Thymus (tissue), 11 donors: ENCODE data around the gene ODF2. TPM values are rescaled to one million over a fixed set of nuclear protein-coding genes. Genes with fewer than 3 reads are reported as not detected.
"Not testable (repeated sequence)": the region's sequence is repeated elsewhere in the genome, so short reads cannot be mapped to it uniquely, and the experiment has no call there.

Experiments
- DNase-seq, 9 donors: peaks; one replicate each; pipeline ENCODE4 v3.0.0-alpha.2; 2013; ENCODE audit warnings: low spot score in 9 of 9, low read depth in 6 of 9, missing footprints in 1 of 9
- H3K27ac ChIP-seq, 2 donors: one replicate each; pipeline ENCODE4 v1.5.1; 2013; ENCODE audit warnings: control low read depth in 1 of 2, low read depth in 1 of 2, low read length in 1 of 2, mild to moderate bottlenecking in 1 of 2, moderate library complexity in 1 of 2
- H3K27me3 ChIP-seq, 2 donors: one replicate each; pipeline ENCODE4 v1.5.1; 2013; ENCODE audit warnings: low read length in 1 of 2; ENCODE audit not compliant: control insufficient read depth in 2 of 2, insufficient read depth in 1 of 2
- H3K36me3 ChIP-seq, 2 donors: one replicate each; pipeline ENCODE4 v1.5.1; 2013; ENCODE audit warnings: low read length in 1 of 2, mild to moderate bottlenecking in 1 of 2, moderate library complexity in 1 of 2; ENCODE audit not compliant: control insufficient read depth in 2 of 2, insufficient read depth in 2 of 2
- H3K4me1 ChIP-seq, 2 donors: one replicate each; pipeline ENCODE4 v1.5.1; 2013; ENCODE audit warnings: low read length in 2 of 2; ENCODE audit not compliant: control insufficient read depth in 2 of 2, insufficient read depth in 2 of 2
- H3K4me3 ChIP-seq, 2 donors: one replicate each; pipeline ENCODE4 v1.5.1; 2013; ENCODE audit warnings: low read length in 2 of 2, control low read depth in 1 of 2, mild to moderate bottlenecking in 1 of 2
- H3K9me3 ChIP-seq, 2 donors: one replicate each; pipeline ENCODE4 v1.5.1; 2013; ENCODE audit warnings: low read length in 1 of 2, mild to moderate bottlenecking in 1 of 2; ENCODE audit not compliant: control insufficient read depth in 2 of 2, insufficient read depth in 1 of 2
- WGBS: extraction: QIAGEN DNeasy Blood & Tissue Kit; methylation state at CpG from one replicate; pipeline ENCODE4 v1.1.7; 2013; 5-methylcytosine and 5-hydroxymethylcytosine counted together
- polyA plus RNA-seq: library from polyadenylated mRNA; stranded (reverse); fragments of 200-250 nt; gene quantifications from one replicate; pipeline ENCODE4 v1.2.3, GENCODE V29; 2013
- total RNA-seq: library from RNA; stranded (reverse); fragments of 120-200 nt; gene quantifications from one replicate; pipeline ENCODE4 v1.2.4, GENCODE V29; 2013
- donor health status: healthy.

The ODF2 gene
- total and polyA plus RNA-seq, 2 donors, result 22.7 to 34.4 TPM

GRCh38 chr9:128434340-128434739 lies 21.5 kb upstream of the ODF2 start:
- H3K27ac ChIP-seq, result no peak overlapping the region
- no peak overlapping the region for H3K4me3 ChIP-seq
- no peaks in the 10 kb centered on the region for H3K9me3 ChIP-seq
- no peaks in the 10 kb centered on the region for H3K27me3 ChIP-seq
- no peak for DNase-seq
- WGBS, result 97% methylated on average over 17 of the region's 17 CpGs
- H3K36me3 ChIP-seq, result no peaks in the 10 kb centered on the region
- no peaks in the 10 kb centered on the region for H3K4me1 ChIP-seq

DNA sequence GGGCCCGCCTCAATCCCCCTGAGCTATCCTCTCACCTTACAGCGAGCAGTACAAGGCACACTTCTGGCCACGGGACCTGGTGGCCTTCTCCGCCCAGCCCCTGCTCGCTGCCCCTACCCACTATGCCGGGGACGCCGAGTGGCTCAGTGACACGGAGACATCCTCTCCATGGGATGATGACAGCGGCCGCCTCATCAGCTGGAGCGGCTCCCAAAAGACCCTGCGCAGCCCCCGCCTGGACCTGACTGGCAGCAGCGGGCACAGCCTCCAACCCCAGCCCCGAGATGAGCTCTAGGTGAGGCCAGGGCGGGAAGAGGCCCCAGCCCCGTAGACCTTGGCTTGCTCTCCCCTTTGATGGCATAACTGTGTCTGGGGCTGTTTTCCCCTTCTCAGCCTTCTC lies 20.2 kb upstream of the ODF2 start:
- H3K36me3 ChIP-seq, result no peaks in the 10 kb centered on the region
- H3K4me1 ChIP-seq, result no peaks in the 10 kb centered on the region
- no peaks in the 10 kb centered on the region for H3K27me3 ChIP-seq
- H3K9me3 ChIP-seq, result no peaks in the 10 kb centered on the region
- 98% methylated on average over 18 of the region's 18 CpGs for WGBS
- no peak for DNase-seq
- H3K4me3 ChIP-seq, result no peak overlapping the region
- H3K27ac ChIP-seq, result no peak overlapping the region

DNA sequence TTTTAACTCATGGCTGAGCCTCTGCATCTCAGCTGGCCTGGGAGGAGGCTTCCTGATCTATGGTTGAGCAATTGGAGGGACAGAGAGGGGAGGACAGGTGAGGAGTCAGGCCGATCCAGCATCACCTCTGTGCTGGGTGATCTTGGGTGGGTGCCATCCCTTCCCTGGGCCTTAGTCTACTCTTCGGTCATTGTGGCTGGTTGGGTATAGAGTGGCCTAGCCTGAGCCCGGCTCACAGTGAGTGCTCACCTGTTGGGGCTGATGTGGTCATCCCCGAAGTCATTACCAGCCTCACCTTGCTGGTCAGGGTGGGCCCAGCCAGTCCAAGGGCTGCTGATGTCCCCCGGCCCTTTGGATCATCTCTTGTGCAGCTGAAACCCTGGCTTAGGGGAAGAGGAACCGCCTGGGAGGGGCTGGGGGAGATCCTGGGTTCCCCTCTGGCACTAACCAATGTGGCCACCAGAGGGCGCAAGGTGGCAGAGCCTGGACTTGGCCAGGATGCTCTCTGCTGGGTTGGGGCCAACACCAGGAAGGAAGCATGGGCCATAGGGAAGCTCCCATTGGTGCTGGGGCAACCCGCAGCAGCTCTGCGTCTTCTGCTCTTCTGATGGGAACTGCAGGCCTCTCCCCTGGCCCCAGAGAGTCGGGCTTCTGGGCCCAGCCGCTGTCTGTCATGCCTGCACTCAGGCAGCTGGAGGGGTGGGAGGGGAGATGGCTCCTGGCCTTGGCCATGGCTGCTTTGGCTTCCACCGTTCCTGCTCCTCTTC lies 17.3 kb upstream of the ODF2 start:
- Histone ChIP-seq H3K9me3 (no peaks in the 10 kb centered on the region), H3K4me1 (no peaks in the 10 kb centered on the region), H3K36me3 (no peaks in the 10 kb centered on the region), H3K27me3 (peaks cover 0 to 2% of the 10 kb centered on the region in 2 donors), H3K27ac (no peak overlapping the region), H3K4me3 (no peak overlapping the region)
- peak in 8 of 9 donors; percentile 40 to 83 (median 64) for DNase-seq
- WGBS, result 41% methylated on average over 12 of the region's 12 CpGs

DNA sequence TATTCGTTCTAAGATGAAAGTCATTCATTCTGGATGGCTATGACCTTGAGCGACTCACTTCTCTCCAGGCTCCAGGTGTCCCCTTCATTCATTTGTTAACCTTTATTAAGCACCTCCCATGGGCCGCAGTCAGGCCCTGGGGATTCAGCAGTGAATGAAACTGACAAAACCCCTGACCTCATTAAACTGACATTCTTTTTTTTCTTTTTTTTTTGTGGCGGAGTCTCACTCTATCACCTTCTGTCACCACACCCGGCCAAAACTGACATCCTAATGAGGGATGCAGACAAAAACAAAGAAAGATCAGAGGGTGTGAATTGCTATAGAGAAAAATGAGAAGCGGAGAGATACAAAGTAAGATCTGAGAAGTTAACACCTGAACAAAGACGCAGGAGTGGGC lies 16.5 kb upstream of the ODF2 start:
- no peak for DNase-seq
- Histone ChIP-seq H3K4me1 (no peaks in the 10 kb centered on the region), H3K27me3 (peaks cover 0 to 2% of the 10 kb centered on the region in 2 donors), H3K27ac (no peak overlapping the region), H3K4me3 (no peak overlapping the region), H3K9me3 (no peaks in the 10 kb centered on the region), H3K36me3 (no peaks in the 10 kb centered on the region)
- WGBS, result 96% methylated on average over 7 of the region's 7 CpGs

- Histone ChIP-seq H3K36me3 (no peaks in the 10 kb centered on the region), H3K4me3 (no peak overlapping the region), H3K27ac (no peak overlapping the region), H3K27me3 (peaks cover 0 to 2% of the 10 kb centered on the region in 2 donors), H3K4me1 (no peaks in the 10 kb centered on the region), H3K9me3 (no peaks in the 10 kb centered on the region)
- whole genome bisulfite sequencing, result 50% methylated on average over 6 of the region's 6 CpGs
- no peak for DNase-seq
Measured at GRCh38 chr9:128442150-128442549, 13.7 kb upstream of the ODF2 start.

- DNase-seq, H3K4me3 ChIP-seq, H3K27me3 ChIP-seq, H3K27ac ChIP-seq, H3K36me3 ChIP-seq, H3K4me1 ChIP-seq, H3K9me3 ChIP-seq: not testable (repeated sequence)
- WGBS, result 97% methylated on average over 5 of the region's 5 CpGs
Measured at GRCh38 chr9:128446505-128446904, 9.3 kb upstream of the ODF2 start.

GRCh38 chr9:128448746-128449145 lies 7.1 kb upstream of the ODF2 start:
- Histone ChIP-seq H3K27ac (no peak overlapping the region), H3K4me3 (no peak overlapping the region), H3K9me3 (no peaks in the 10 kb centered on the region), H3K4me1 (no peaks in the 10 kb centered on the region), H3K36me3 (no peaks in the 10 kb centered on the region), H3K27me3 (peaks cover 0 to 8% of the 10 kb centered on the region in 2 donors)
- DNase-seq, result no peak
- WGBS, result 97% methylated on average over 2 of the region's 2 CpGs

- H3K27ac ChIP-seq, result no peak overlapping the region
- WGBS, result 96% methylated on average over 14 of the region's 14 CpGs
- peaks cover 6 to 12% of the 10 kb centered on the region in 2 donors for H3K36me3 ChIP-seq
- H3K9me3 ChIP-seq, result peaks cover 0 to 4% of the 10 kb centered on the region in 2 donors
- DNase-seq, result no peak
- peaks cover 10 to 14% of the 10 kb centered on the region in 2 donors for H3K4me1 ChIP-seq
- no peak overlapping the region for H3K4me3 ChIP-seq
- H3K27me3 ChIP-seq, result peaks cover 0 to 8% of the 10 kb centered on the region in 2 donors
Measured at GRCh38 chr9:128454991-128455390, 815 bp upstream of the ODF2 start.

DNA sequence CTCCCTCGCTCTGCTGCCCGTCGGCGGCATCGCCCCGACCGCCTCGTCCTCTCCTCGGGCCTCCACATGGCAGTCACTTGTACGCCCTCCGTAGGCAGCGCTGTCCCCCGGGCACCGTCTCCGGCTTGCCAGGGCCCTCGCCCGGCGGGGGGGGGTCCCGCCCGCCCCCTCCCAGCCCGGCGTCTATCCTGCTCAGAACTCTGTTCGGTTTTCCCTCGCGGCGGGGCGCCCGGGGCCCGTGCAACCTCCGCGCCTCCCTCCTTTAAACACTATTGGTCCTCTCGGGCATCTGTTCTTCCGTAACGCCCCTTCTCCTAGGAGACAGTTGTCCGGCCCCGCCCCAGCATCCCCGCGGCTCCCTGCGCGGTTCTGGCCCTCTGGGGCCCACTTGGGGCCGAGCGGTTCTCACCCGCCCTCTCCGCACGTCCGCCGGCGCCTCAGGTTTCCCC lies 831 bp downstream of the ODF2 start:
- Histone ChIP-seq H3K36me3 (peaks cover 20 to 28% of the 10 kb centered on the region in 2 donors), H3K27ac (peak overlapping the region; percentile 87 to 92), H3K9me3 (peaks cover 0 to 4% of the 10 kb centered on the region in 2 donors), H3K4me1 (peaks cover 10 to 14% of the 10 kb centered on the region in 2 donors), H3K4me3 (peak overlapping the region; percentile 73 to 90), H3K27me3 (peaks cover 0 to 3% of the 10 kb centered on the region in 2 donors)
- WGBS, result under 1% methylated on average over 48 of the region's 48 CpGs
- DNase-seq, result peak; percentile 8 to 72 (median 35)
